ENCODE results near the gene TSPAN31.
A peak's percentile ranks its signal among the peaks of the same experiment; 100 is the strongest.

- TF ChIP-seq REST (IDR thresholded peaks at IDR 0.05; ENCODE audit: unreplicated experiment) (no peak), EZH2 (IDR thresholded peaks at IDR 0.05; ENCODE audit: low read depth, unreplicated experiment) (peak; percentile 64), CTCF (conservative IDR thresholded peaks at IDR 0.05; ENCODE audit: low read depth in 2 of 2) (no peak), POLR2AphosphoS5 (IDR thresholded peaks at IDR 0.05; ENCODE audit: low read depth) (no peak), ZNF114 (CRISPR knock-in tag; IDR thresholded peaks at IDR 0.05) (no peak), CREB1 (CRISPR knock-in tag; IDR thresholded peaks at IDR 0.05; ENCODE audit: low read depth) (no peak), JUNB (IDR thresholded peaks at IDR 0.05; ENCODE audit: unreplicated experiment) (no peak), EZH2phosphoT487 (IDR thresholded peaks at IDR 0.05; ENCODE audit: unreplicated experiment) (no peak), NANOG (IDR thresholded peaks at IDR 0.05; ENCODE audit: borderline replicate concordance) (no peak), STAT1 (IDR thresholded peaks at IDR 0.05; ENCODE audit: unreplicated experiment) (no peak), ZNF331 (CRISPR knock-in tag; IDR thresholded peaks at IDR 0.05; ENCODE audit: low read depth) (no peak), ETS1 (IDR thresholded peaks at IDR 0.05) (0 out of 2 replicates have a peak, but pooled peaks have one; percentile 22)
Observed at GRCh38 chr12:57738661-57739237, 6.1 kb upstream of the TSPAN31 start, which contains the start of gene AGAP2.

Measured in GM23338 (cell line).